Panc1 (cell line): Measurements from ENCODE around the gene CLEC16A. TPM values are rescaled to one million over a fixed set of nuclear protein-coding genes. Genes with fewer than 3 reads are reported as not detected.

ENCODE experiments used
- ATAC-seq: fragments of 200-7000 bp; cut with Tn5 transposase; 2 replicates; pipeline ENCODE4 v1.9.1; 2020; ENCODE audit warnings: mild to moderate bottlenecking, moderate library complexity
- BruUV-seq: library from RNA; stranded (reverse); fragments of 400-500 nt; replicated peaks from 2 replicates; lab custom pipeline; 2021; lab: Mats Ljungman, UMichigan
- CTCF ChIA-PET: fragments of 300-600 bp; sonication (Branson Sonifier 250); formaldehyde crosslinking; loops from one replicate; lab custom pipeline; 2022; ENCODE audit warnings: antibody characterized with exemption; lab: Charles Lee
- POLR2A ChIA-PET: fragments of 300-600 bp; sonication (Branson Sonifier 250); formaldehyde crosslinking; loops from one replicate; lab custom pipeline; 2022; ENCODE audit warnings: antibody characterized with exemption; lab: Charles Lee
- DNase-seq: peaks from one replicate; pipeline ENCODE4 v3.0.0-alpha.2; 2010; ENCODE audit warnings: low read depth, low spot score
- H3K27ac ChIP-seq: 2 replicates; pipeline ENCODE4 v1.5.1; 2011; ENCODE audit warnings: mild to moderate bottlenecking, low read length, inconsistent platforms
- H3K27me3 ChIP-seq: fragments of 200-500 bp; sonication (Bioruptor generic); 2 replicates; pipeline ENCODE4 v1.6.0; 2014; ENCODE audit warnings: low read length, inconsistent platforms; ENCODE audit not compliant: control insufficient read depth, insufficient read depth
- H3K36me3 ChIP-seq: fragments of 200-500 bp; sonication (Bioruptor generic); 2 replicates; pipeline ENCODE4 v1.5.1; 2014; ENCODE audit warnings: inconsistent platforms, mild to moderate bottlenecking, low read length, moderate library complexity; ENCODE audit not compliant: control insufficient read depth, insufficient read depth
- H3K4me1 ChIP-seq: 2 replicates; pipeline ENCODE4 v1.5.1; 2011; ENCODE audit warnings: inconsistent platforms, mild to moderate bottlenecking, low read length, moderate library complexity; ENCODE audit not compliant: control insufficient read depth, insufficient read depth
- H3K4me3 ChIP-seq, 2 experiments: 2 replicates each; pipeline ENCODE4 v1.5.1; 2011 to 2012; ENCODE audit warnings: low read depth in 2 of 2, low read length in 2 of 2, mild to moderate bottlenecking in 2 of 2, inconsistent platforms in 1 of 2, moderate library complexity in 1 of 2
- H3K9me3 ChIP-seq: fragments of 200-500 bp; sonication (Bioruptor generic); 2 replicates; pipeline ENCODE4 v1.5.1; 2014; ENCODE audit warnings: low read depth, mild to moderate bottlenecking, inconsistent platforms, low read length, moderate library complexity; ENCODE audit not compliant: control insufficient read depth, insufficient read depth
- POLR2AphosphoS5 ChIP-seq: IDR thresholded peaks from 2 replicates; pipeline ENCODE4 v1.6.1; 2012; ENCODE audit warnings: mild to moderate bottlenecking, low read depth, low read length, moderate library complexity
- REST ChIP-seq, 2 experiments: IDR thresholded peaks; 2 replicates each; pipeline ENCODE4 v1.6.1; 2011 to 2012; ENCODE audit warnings: low read depth in 2 of 2, control low read depth in 1 of 2, low read length in 1 of 2, mild to moderate bottlenecking in 1 of 2, moderate library complexity in 1 of 2; ENCODE audit not compliant: insufficient read depth in 1 of 2
- SIN3A ChIP-seq: IDR thresholded peaks from 2 replicates; pipeline ENCODE4 v1.6.1; 2012; ENCODE audit warnings: low read depth, mild to moderate bottlenecking, low read length, moderate library complexity, borderline replicate concordance; ENCODE audit not compliant: insufficient read depth
- TCF7L2 ChIP-seq: IDR thresholded peaks from 2 replicates; pipeline ENCODE4 v1.6.1; 2011; ENCODE audit warnings: mild to moderate bottlenecking, low read depth, low read length, inconsistent platforms
- in situ Hi-C: cut with HindIII; loops from 2 replicates; pipeline ENCODE4 v1.10.0; 2016; ENCODE audit warnings: low sequenced_read_pairs, low pct_unique_long_range_greater_than_20kb
- intact Hi-C: fragments of 100-400 bp; cut with micrococcal nuclease; formaldehyde crosslinking; loops from one replicate; pipeline ENCODE4 v1.10.0; 2022; ENCODE audit not compliant: unreplicated experiment
- total RNA-seq: library from RNA; stranded (reverse); gene quantifications from one replicate; pipeline ENCODE4 v1.2.1, GENCODE V29; 2021; ENCODE audit not compliant: unreplicated experiment
- TF ChIP-seq, protein P1 (sequence below): fragments of 450-650 bp; IDR thresholded peaks from 2 replicates; pipeline ENCODE4 v1.5.1; 2017; ENCODE audit warnings: mild to moderate bottlenecking

CLEC16A gene
- total RNA-seq, 1 experiment from 2014 or later = 21.0 TPM

DNA sequence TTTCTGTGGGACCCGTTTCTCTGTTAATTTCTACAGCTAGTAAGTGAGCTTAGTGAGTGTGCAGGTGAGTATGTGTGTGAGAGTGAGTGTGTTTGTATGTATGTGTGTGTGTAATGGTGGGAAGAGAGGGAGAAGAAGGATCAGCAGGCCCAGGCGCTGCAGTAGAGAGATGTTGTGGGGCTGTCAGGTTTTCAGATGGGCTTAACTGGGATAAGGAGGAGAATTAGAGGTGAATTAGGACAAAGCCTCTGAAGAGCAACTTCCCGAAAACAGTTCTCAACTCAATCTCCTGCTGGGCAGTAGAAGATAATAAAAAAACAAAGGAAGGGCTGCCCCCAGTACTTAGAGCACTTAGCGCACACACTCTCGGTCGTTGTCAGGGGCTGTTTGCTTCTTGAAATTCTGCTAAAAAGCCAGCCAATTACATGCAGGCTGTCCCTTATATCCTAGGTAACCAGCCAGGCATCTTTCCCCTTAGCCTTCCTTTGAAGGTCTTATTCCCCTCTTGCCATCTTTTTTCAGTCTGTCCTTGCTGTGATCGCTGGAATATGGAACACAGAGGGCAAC lies 63.4 kb downstream of the CLEC16A start:
- no TSS peak for BruUV-seq
- POLR2A ChIA-PET = interaction anchor here (0.7 kb wide), 1 partner anchor 175 kb away, joined by 3 read pairs; no protein-coding TSS in a partner anchor
- ATAC-seq = no peak
- Histone ChIP-seq H3K9me3 (no peaks in the 10 kb centered on the region), H3K4me3 (no peak overlapping the region), H3K27me3 (no peaks in the 10 kb centered on the region), H3K27ac (no peak overlapping the region), H3K4me1 (no peaks in the 10 kb centered on the region), H3K36me3 (no peaks in the 10 kb centered on the region)
- TF ChIP-seq SIN3A (no peak), REST (IDR thresholded peaks at IDR 0.05; ENCODE audit: insufficient read depth in 1 of 2, low read depth in 2 of 2, low read length in 1 of 2) (no peak), POLR2AphosphoS5 (no peak), TCF7L2 (no peak)
- TF ChIP-seq, protein P1, sequence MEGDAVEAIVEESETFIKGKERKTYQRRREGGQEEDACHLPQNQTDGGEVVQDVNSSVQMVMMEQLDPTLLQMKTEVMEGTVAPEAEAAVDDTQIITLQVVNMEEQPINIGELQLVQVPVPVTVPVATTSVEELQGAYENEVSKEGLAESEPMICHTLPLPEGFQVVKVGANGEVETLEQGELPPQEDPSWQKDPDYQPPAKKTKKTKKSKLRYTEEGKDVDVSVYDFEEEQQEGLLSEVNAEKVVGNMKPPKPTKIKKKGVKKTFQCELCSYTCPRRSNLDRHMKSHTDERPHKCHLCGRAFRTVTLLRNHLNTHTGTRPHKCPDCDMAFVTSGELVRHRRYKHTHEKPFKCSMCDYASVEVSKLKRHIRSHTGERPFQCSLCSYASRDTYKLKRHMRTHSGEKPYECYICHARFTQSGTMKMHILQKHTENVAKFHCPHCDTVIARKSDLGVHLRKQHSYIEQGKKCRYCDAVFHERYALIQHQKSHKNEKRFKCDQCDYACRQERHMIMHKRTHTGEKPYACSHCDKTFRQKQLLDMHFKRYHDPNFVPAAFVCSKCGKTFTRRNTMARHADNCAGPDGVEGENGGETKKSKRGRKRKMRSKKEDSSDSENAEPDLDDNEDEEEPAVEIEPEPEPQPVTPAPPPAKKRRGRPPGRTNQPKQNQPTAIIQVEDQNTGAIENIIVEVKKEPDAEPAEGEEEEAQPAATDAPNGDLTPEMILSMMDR = no peak
- CTCF ChIA-PET = no interaction called here
- in situ Hi-C loops (no loop called here), intact Hi-C loops (no loop called here)
- DNase-seq = no peak

DNA sequence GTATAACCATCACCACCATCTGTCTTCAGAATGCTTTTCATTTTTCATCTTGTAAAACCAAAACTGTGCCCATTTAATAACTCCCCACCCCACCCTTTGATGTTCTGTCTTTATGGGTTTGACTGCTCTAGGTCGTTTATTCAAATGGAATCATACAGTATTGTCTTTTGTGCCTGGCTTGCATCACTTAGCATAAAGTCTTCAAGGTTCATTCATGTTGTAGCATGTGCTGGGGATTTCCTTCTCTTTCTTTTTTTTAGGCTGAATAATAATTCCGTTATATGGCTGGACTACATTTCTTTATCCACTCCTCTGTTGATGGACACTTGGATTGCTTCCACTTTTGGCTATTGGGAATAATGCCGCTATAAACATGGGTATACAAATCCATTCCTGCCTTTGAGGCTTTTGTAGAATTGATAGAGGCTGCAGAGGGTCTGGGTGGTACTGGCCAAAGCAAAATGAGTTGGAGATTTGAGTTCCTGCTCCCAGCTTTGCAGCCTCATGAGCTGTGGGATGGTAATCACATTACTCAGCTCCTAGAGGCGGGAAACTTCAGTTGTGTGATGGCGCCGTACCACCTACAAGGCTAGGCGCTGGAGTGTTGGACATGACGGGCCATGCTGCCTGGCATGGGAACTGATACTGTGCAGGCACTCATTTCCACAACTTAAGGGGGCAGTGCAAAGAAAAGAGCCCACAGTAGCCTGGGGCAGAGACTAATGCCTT lies 64.8 kb downstream of the CLEC16A start:
- no peaks in the 10 kb centered on the region for H3K9me3 ChIP-seq
- no TSS peak for BruUV-seq
- no peak overlapping the region for H3K4me3 ChIP-seq
- H3K4me1 ChIP-seq = no peaks in the 10 kb centered on the region
- no peaks in the 10 kb centered on the region for H3K36me3 ChIP-seq
- no peak for DNase-seq
- in situ Hi-C loops (no loop called here), intact Hi-C loops (no loop called here)
- CTCF ChIA-PET = interaction anchor here (0.6 kb wide), 1 partner anchor 38 kb away, joined by 3 read pairs; no protein-coding TSS in a partner anchor
- TF ChIP-seq, protein P1 = no peak
- TF ChIP-seq TCF7L2 = no peak
- no peak for TF ChIP-seq POLR2AphosphoS5
- TF ChIP-seq REST (IDR thresholded peaks at IDR 0.05; ENCODE audit: insufficient read depth in 1 of 2, low read depth in 2 of 2, low read length in 1 of 2) = no peak
- no peak for TF ChIP-seq SIN3A
- ATAC-seq = no peak
- H3K27ac ChIP-seq = no peak overlapping the region
- POLR2A ChIA-PET = no interaction called here
- H3K27me3 ChIP-seq = no peaks in the 10 kb centered on the region
